BLaER1 treated with 17β-estradiol and CSF1 and Interleukin-3, amounts not matched to agents 10 nM and 100 nM (cell line): Measurements from ENCODE around the gene GMEB2.
"Not testable (repeated sequence)": the region's sequence is repeated elsewhere in the genome, so short reads cannot be mapped to it uniquely, and the experiment has no call there.

Source experiments
- H3K27ac ChIP-seq, 11 experiments: shearing (Covaris generic); formaldehyde crosslinking; 2 replicates each; pipeline ENCODE4 v1.8.1; 2022
- H3K27me3 ChIP-seq, 11 experiments: shearing (Covaris generic); formaldehyde crosslinking; 2 replicates each; pipeline ENCODE4 v1.8.1; 2022
- H3K36me3 ChIP-seq, 11 experiments: shearing (Covaris generic); formaldehyde crosslinking; 2 replicates each; pipeline ENCODE4 v1.8.1; 2022
- H3K4me1 ChIP-seq, 10 experiments: shearing (Covaris generic); formaldehyde crosslinking; 2 replicates each; pipeline ENCODE4 v1.8.1; 2022
- H3K4me2 ChIP-seq, 11 experiments: shearing (Covaris generic); formaldehyde crosslinking; 2 replicates each; pipeline ENCODE4 v1.8.1; 2022
- H3K4me3 ChIP-seq, 10 experiments: shearing (Covaris generic); formaldehyde crosslinking; 2 replicates each; pipeline ENCODE4 v1.8.1; 2022
- H3K9ac ChIP-seq, 11 experiments: shearing (Covaris generic); formaldehyde crosslinking; 2 replicates each; pipeline ENCODE4 v1.8.1; 2022
- H3K9me3 ChIP-seq, 11 experiments: shearing (Covaris generic); formaldehyde crosslinking; replicated peaks in 1 of 11; 2 replicates each; pipeline ENCODE4 v1.8.1; 2022
- H4K20me1 ChIP-seq, 11 experiments: shearing (Covaris generic); formaldehyde crosslinking; 2 replicates each; pipeline ENCODE4 v1.8.1; 2022
- Cebpa-rat ChIP-seq, 11 experiments: shearing (Covaris generic); IDR thresholded peaks; 2 replicates each; pipeline ENCODE4 v1.8.1; 2022

GMEB2 gene

GRCh38 chr20:63664861-63665594 is 38.1 kb upstream of the GMEB2 start:
- TF ChIP-seq Cebpa-rat (IDR thresholded peaks at IDR 0.05) = no peak
- peak overlapping the region in 3 of 11 experiments; percentile 29 to 41 (median 30); a peak in 5 of 22 replicates for H3K9ac ChIP-seq

GRCh38 chr20:63664143-63664851 is 37.4 kb upstream of the GMEB2 start:
- no peak for TF ChIP-seq Cebpa-rat (IDR thresholded peaks at IDR 0.05)
- H3K9me3 ChIP-seq = no peaks in the 10 kb centered on the region
- no peaks in the 10 kb centered on the region for H3K27me3 ChIP-seq
- peak overlapping the region in 3 of 11 experiments; percentile 29 to 41 (median 30); a peak in 3 of 22 replicates for H3K9ac ChIP-seq
- no peak overlapping the region for H3K4me3 ChIP-seq
- peaks cover 0 to 64% (median 16%) of the 10 kb centered on the region in 11 experiments; a peak in 12 of 22 replicates for H4K20me1 ChIP-seq
- H3K36me3 ChIP-seq = peaks cover 81 to 100% (median 90%) of the 10 kb centered on the region in 11 experiments
- H3K4me2 ChIP-seq = no peak overlapping the region
- peaks cover 3 to 10% (median 6%) of the 10 kb centered on the region in 10 experiments for H3K4me1 ChIP-seq
- no peak overlapping the region for H3K27ac ChIP-seq

More at GRCh38 chr20:63664861-63665594, 38.1 kb upstream of the GMEB2 start:
- H3K27ac ChIP-seq = no peak overlapping the region
- H4K20me1 ChIP-seq = peaks cover 0 to 64% (median 15%) of the 10 kb centered on the region in 11 experiments; a peak in 12 of 22 replicates
- no peaks in the 10 kb centered on the region for H3K9me3 ChIP-seq
- H3K4me2 ChIP-seq = no peak overlapping the region
- no peaks in the 10 kb centered on the region for H3K27me3 ChIP-seq
- no peak overlapping the region for H3K4me3 ChIP-seq
- H3K4me1 ChIP-seq = peaks cover 0 to 5% (median 0%) of the 10 kb centered on the region in 10 experiments; a peak in 1 of 20 replicates
- peaks cover 83 to 94% (median 89%) of the 10 kb centered on the region in 11 experiments for H3K36me3 ChIP-seq

GRCh38 chr20:63663332-63664066 is 36.6 kb upstream of the GMEB2 start:
- no peak for TF ChIP-seq Cebpa-rat (IDR thresholded peaks at IDR 0.05)
- Histone ChIP-seq H3K27me3 (no peaks in the 10 kb centered on the region), H3K36me3 (peaks cover 73 to 93% (median 82%) of the 10 kb centered on the region in 11 experiments), H4K20me1 (peaks cover 0 to 64% (median 19%) of the 10 kb centered on the region in 11 experiments; a peak in 12 of 22 replicates), H3K4me2 (no peak overlapping the region), H3K27ac (no peak overlapping the region), H3K4me1 (peaks cover 9 to 16% (median 11%) of the 10 kb centered on the region in 10 experiments), H3K9ac (no peak overlapping the region), H3K4me3 (no peak overlapping the region), H3K9me3 (no peaks in the 10 kb centered on the region)

DNA sequence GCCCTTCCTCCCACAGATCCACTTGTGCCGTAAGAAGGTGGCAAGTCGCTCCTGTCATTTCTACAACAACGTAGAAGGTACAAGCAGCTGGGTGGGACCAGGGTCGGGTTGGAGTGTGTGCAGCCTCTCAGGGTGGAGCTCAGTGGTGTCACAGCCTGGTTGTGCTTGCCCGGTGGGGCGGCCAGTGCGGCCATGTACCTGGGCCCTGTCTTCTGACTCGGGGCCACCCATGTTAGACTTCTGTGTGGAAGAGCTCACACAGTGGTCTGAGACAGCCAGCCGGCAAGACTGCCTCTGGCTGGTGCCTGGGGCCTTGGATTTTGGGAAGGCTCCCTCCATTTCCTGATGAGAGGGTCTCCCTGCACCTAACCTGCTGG is 35.9 kb upstream of the GMEB2 start:
- Histone ChIP-seq H3K9ac (no peak overlapping the region), H3K4me3 (no peak overlapping the region), H4K20me1 (peaks cover 0 to 64% (median 19%) of the 10 kb centered on the region in 11 experiments; a peak in 12 of 22 replicates), H3K9me3 (no peaks in the 10 kb centered on the region), H3K27ac (no peak overlapping the region), H3K27me3 (no peaks in the 10 kb centered on the region), H3K4me1 (peaks cover 9 to 17% (median 11%) of the 10 kb centered on the region in 10 experiments), H3K36me3 (peaks cover 66 to 86% (median 75%) of the 10 kb centered on the region in 11 experiments), H3K4me2 (no peak overlapping the region)
- TF ChIP-seq Cebpa-rat (IDR thresholded peaks at IDR 0.05) = no peak

DNA sequence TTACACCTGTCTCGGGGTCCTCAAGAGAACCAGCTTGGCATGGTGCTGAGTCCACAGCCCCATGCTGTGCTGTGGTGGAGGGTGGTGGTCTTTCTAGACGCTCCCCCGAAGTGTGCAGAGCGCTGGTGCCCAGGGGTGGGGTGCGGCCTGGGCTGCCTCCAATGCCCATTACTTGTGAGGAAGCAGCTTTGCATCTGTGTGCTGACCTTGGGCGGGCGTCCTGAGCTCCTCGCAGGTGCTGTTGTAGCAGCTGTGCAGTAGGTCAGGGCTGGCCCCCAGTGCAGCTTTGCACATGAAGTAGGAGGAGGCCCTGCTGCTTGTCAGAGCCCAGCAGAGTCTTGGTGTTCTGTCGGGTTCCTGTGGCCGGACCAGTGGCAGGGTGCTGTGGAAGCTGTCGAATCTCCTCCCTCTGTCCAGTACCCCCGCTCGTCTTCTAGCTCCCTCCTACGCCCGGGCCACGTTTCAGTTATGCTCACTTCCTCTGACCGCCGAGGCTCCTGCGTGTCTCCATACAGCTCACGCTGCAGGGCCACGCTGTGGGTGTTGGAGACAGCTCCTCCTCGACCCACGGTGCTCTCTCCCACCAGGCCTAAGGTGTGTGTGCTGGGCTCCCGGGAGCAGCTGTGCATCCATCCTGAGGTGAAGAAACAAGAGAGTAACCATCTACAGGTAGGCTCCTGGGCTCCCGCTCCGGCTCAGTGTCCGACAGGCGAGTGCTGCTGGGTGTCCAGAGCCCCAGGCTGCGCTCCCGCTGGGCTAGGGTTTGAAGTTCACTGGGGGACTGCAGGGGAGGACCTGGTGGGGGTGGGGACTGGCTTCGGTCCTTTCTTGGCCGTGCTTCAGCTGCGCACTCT is 35.3 kb upstream of the GMEB2 start:
- H3K27me3 ChIP-seq = no peaks in the 10 kb centered on the region
- H3K27ac ChIP-seq = no peak overlapping the region
- no peak overlapping the region for H3K9ac ChIP-seq
- no peaks in the 10 kb centered on the region for H3K9me3 ChIP-seq
- H3K4me3 ChIP-seq = no peak overlapping the region
- TF ChIP-seq Cebpa-rat (IDR thresholded peaks at IDR 0.05) = no peak
- H3K36me3 ChIP-seq = peaks cover 60 to 80% (median 69%) of the 10 kb centered on the region in 11 experiments
- H4K20me1 ChIP-seq = peaks cover 0 to 59% (median 19%) of the 10 kb centered on the region in 11 experiments; a peak in 12 of 22 replicates
- no peak overlapping the region for H3K4me2 ChIP-seq
- peaks cover 14 to 23% (median 17%) of the 10 kb centered on the region in 10 experiments for H3K4me1 ChIP-seq

DNA sequence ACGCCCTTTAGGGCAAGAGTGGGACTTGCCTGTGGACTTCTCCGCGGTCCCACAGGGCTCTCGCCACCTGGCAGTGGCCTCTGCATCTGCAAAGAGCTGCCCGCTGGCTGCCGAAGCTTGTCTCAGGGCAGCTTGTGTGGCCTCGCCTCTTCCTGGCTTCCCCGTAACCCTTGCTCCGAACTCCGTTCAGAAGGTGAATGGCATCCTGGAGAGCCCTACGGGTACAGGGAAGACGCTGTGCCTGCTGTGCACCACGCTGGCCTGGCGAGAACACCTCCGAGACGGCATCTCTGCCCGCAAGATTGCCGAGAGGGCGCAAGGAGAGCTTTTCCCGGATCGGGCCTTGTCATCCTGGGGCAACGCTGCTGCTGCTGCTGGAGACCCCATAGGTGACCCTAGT is 34.2 kb upstream of the GMEB2 start:
- Histone ChIP-seq H3K27ac (no peak overlapping the region), H3K4me2 (no peak overlapping the region), H3K36me3 (peaks cover 51 to 69% (median 61%) of the 10 kb centered on the region in 11 experiments)

DNA sequence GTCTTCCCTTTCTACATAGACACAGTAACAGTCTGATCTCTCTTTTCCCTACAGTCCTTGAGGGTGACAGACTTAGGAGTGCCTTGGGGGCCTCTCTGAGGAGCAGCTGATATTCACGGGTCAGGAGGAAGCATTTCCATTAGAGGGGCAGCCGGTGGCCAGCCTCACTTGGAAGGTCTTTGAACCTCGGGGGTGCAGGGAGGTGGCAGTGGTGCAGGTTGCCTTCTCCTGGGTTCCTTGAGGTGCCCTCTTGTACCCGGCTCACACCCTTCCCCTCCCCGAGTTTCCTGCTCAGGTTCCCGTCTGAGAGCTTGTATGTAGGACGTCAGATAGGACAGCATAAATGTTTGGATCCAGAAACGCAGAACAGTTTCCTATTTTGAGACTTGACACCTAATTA is 33.7 kb upstream of the GMEB2 start:
- no peaks in the 10 kb centered on the region for H3K27me3 ChIP-seq
- H3K36me3 ChIP-seq = peaks cover 46 to 64% (median 57%) of the 10 kb centered on the region in 11 experiments
- H3K4me1 ChIP-seq = peaks cover 24 to 37% (median 31%) of the 10 kb centered on the region in 10 experiments
- no peak overlapping the region for H3K27ac ChIP-seq
- H3K9ac ChIP-seq = peak overlapping the region in 3 of 11 experiments; percentile 13 to 16 (median 14); a peak in 2 of 22 replicates
- peaks cover 0 to 50% (median 17%) of the 10 kb centered on the region in 11 experiments; a peak in 12 of 22 replicates for H4K20me1 ChIP-seq
- no peak for TF ChIP-seq Cebpa-rat (IDR thresholded peaks at IDR 0.05)
- H3K4me3 ChIP-seq = no peak overlapping the region
- no peak overlapping the region for H3K4me2 ChIP-seq
- no peaks in the 10 kb centered on the region for H3K9me3 ChIP-seq

More for the DNA sequence above, 34.2 kb upstream of the GMEB2 start:
- Histone ChIP-seq H3K4me3 (no peak overlapping the region), H3K4me1 (peaks cover 24 to 33% (median 27%) of the 10 kb centered on the region in 10 experiments), H3K9me3 (no peaks in the 10 kb centered on the region), H4K20me1 (peaks cover 0 to 55% (median 19%) of the 10 kb centered on the region in 11 experiments; a peak in 12 of 22 replicates), H3K27me3 (no peaks in the 10 kb centered on the region), H3K9ac (peak overlapping the region in 1 of 11 experiments; percentile 14; a peak in 1 of 22 replicates)
- TF ChIP-seq Cebpa-rat (IDR thresholded peaks at IDR 0.05) = no peak

- H3K27me3 ChIP-seq, H3K4me3 ChIP-seq, H3K27ac ChIP-seq, H3K9me3 ChIP-seq: not testable (repeated sequence)
- Histone ChIP-seq H3K36me3 (peaks cover 42 to 59% (median 52%) of the 10 kb centered on the region in 11 experiments), H3K9ac (peak overlapping the region in 7 of 11 experiments; percentile 13 to 95 (median 90); a peak in 5 of 22 replicates), H3K4me2 (peak overlapping the region in 2 of 11 experiments; percentile 94 to 97; a peak in 3 of 22 replicates), H4K20me1 (peaks cover 0 to 46% (median 12%) of the 10 kb centered on the region in 11 experiments; a peak in 11 of 22 replicates), H3K4me1 (peaks cover 26 to 42% (median 35%) of the 10 kb centered on the region in 10 experiments)
Observed at GRCh38 chr20:63660174-63660573, 33.3 kb upstream of the GMEB2 start.
